GM12874 (cell line): ENCODE data around the gene ASGR1.
A peak's percentile ranks its signal among the peaks of the same experiment; 100 is the strongest.

ENCODE experiments used
- CTCF ChIP-seq: IDR thresholded peaks from 2 replicates; pipeline ENCODE4 v1.5.1; 2011; ENCODE audit warnings: low read depth, mild to moderate bottlenecking, control low read depth, low read length, moderate library complexity; ENCODE audit not compliant: insufficient read depth

Gene ASGR1

DNA sequence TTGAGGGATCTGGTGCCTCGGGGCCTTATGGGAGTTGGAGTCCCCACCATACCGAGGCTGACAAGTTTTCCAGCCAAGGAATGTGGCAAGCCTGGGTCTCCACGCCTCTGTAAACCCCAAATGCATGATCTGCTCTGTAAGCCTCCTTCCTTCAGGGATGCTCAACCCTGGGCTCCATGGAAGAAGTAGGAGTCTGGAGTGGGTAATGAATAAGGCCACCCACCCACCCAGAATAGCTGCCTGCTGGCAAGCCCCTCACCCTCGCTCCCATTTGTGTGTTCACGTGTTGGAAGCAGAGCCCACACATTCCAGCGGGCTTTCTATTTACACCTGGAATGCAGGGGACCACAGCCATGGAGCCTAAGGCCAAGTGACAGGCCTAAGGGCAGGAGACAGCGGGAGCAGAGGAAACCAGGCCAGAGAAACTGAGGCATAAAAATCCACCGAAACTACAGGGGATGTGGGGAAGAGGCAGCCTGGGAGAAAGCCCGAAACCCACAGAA, 36.0 kb upstream of the ASGR1 start:
- no peak for TF ChIP-seq CTCF

GRCh38 chr17:7214300-7215135, 35.3 kb upstream of the ASGR1 start:
- peak; percentile 56 for TF ChIP-seq CTCF

DNA sequence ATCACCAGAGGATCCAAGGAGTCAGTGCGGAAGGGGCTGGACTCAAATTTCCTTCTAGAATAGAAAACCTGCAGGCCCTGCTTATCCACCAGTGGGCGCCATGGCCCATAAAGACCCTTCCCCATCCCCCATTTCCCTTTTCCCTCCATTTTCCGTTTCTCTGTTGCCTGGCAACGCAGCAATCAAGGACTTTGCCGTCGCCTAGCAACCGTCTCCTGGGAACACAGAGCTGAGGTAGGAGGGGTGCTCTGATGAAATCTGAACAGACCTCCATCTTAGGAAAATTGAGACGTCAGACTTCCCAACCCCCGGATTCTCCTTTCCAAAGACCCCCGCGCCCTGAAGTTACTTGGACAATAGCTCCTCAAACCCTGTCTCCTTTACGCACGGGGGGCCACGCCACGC, 34.7 kb upstream of the ASGR1 start:
- TF ChIP-seq CTCF, result peak; percentile 55

DNA sequence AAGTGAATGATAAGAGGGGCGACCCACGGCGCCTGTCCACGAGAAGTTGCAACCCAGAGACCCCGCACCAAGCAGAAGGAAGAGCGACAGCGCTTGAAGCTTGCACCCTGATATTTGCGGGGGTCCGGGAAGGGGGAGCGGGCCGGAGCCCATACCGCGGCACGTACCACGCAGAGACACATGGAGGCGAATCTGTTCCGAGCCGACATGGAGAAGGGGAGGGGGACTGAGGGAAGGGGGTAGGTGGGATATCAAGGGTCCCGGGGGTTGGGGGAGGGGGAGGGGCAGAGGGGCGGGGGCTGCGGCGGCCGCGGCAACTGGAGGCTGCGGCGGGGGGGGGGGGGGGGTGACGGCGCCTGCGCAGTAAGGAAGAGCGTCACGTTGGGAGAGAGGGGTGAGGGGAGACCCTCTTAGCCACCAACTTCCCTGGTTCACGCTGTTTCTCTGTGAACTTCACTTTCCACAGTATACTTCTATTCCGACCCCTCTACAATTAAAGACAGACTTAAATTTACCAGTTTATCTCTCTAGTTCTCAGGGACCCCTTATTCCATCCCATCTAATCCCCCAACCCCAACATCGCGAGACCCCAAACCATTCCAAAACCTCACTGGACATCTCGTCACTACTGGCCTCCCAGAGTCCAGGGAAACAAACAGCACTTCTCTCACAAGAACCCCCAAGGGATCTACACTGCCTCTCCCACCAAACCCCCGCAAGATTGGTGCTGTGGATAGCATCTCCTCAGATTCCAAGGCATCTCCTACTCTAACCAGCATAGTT, 32.5 kb upstream of the ASGR1 start:
- no peak for TF ChIP-seq CTCF

- no peak for TF ChIP-seq CTCF
These were observed 29.7 kb upstream of the ASGR1 start for GRCh38 chr17:7208754-7209460.

DNA sequence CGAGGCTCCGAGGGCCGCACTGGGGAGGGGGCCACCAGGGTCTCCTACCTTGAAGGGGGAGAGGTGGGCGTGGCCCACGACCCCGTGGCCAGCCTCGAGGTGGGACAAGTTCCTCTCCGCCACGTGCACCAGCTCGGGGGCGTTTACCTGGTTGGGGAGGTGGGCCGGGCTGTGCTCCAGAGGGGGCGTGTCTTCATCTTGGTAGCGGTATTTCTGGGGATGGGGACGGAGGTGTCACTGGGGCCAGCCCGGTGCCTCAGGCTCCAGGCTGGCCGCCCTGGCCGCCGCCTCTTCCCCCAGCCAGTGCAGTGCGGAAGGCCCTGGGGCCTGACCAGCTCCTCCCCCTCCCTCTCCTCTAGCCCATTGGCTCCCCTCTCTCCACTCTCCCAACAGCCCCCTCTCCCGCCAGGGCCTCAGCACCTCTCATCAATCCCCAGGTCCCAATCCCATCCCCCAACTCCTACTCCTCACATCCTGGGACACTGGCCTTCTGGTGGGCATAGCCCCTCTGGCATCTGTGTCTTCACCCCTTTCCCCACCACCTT, 28.9 kb upstream of the ASGR1 start:
- TF ChIP-seq CTCF, result no peak
